RPMI8226 (cell line): ENCODE data around the gene SLC17A9.
A peak's percentile ranks its signal among the peaks of the same experiment; 100 is the strongest.

Experiments
- DNase-seq: peaks from one replicate; pipeline ENCODE4 v3.0.0-alpha.2; 2015

SLC17A9 gene

DNA sequence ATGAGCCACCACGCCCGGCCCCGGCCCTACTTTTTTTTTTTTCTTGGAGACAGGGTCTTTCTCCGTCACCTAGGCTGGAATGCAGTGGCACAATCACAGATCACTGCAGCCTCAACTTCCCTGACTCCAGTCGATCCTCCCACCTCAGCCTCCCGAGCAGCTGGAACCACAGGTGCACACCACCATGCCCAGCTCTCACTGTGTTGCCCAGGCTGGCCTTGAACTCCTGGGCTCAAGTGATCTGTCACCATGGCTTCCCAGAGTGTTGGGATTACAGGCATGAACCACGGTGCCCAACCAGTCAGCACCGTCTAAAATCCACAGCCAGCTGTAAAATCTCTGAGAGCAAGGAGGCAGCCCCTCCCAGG is 17.4 kb downstream of the SLC17A9 start:
- DNase-seq: no peak

GRCh38 chr20:62970307-62971210 is 18.1 kb downstream of the SLC17A9 start:
- no peak for DNase-seq

- DNase-seq: no peak
These were observed 18.9 kb downstream of the SLC17A9 start for GRCh38 chr20:62971211-62971949.

DNA sequence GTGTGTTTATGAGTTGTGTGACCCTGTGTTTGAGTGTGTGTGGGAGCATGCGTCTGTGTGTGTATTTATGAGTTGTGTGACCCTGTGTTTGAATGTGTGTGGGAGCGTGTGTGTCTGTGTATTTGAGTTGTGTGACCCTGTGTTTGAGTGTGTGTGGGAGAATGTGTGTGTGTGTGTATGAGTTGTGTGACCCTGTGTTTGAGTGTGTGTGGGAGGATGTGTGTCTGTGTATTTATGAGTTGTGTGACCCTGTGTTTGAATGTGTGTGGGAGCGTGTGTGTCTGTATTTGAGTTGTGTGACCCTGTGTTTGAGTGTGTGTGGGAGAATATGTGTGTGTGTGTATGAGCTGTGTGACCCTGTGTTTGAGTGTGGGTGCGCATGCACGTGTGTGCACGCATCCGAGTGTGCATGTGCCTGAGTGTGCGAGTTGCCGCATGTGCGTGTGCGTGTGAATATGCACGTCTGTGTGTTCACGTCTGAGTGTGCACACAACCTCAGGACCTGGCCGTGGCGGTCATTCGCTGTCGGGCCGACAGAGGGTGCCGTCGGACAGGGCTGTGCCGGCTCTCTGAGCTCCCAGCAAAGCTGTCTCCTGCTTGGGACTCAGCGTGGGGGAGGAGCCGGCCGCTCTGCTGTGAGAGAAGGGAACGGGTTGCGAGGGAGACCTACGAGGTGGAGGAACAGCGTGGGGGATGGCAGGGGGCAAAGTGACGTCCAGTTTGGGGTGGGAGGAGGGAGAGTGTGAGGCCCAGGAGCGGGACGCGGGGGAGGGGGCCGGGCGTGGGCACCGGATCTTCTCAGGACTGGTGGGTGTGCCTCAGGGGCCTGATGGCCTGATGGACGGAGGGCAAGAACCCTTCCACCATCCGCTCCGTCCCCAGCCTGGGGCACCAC is 19.7 kb downstream of the SLC17A9 start:
- DNase-seq: peak; percentile 88

DNA sequence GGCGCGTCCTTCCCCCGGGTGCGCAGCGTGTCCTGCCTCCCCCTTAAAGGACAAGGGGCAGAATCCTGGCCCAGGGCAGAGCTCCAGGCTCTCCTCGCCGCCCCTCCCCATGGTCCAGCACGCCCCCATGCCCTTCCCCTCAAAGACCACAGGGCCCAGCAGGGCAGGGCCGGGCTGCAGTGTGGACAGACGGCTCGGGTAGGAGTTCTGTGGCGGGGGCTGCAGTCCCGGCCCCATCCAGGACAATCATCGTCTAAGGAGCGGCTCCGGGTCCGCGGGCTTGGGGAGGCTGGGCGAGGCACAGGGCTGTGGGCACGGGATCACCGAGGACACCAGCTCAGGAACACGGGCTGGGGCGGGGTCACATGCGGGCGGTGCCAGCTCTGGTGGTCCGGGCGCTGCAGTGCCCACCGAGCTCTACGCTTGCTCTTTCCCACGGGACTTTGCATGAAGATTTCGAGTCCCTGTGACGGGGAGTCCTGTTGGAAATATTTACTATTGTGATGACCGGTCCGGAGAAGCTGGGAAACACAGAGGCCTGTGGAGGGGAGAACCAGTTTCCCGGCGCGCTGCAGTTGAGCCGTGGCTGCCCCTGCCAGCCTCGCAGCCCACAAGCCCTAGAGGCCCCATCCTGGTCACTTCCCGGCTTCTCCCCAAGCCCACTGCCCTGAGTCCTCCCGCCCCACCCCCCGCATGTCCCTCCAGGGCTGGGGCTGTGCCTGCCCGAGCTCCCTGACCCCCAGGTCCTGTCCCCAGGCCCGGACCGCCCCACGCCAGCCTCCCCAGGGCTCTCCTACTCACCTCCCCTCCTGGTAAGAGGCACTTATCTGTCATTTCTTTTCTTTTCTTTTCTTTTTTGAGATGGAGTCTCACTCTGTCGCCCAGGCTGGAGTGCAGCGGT is 20.6 kb downstream of the SLC17A9 start:
- DNase-seq: no peak

DNA sequence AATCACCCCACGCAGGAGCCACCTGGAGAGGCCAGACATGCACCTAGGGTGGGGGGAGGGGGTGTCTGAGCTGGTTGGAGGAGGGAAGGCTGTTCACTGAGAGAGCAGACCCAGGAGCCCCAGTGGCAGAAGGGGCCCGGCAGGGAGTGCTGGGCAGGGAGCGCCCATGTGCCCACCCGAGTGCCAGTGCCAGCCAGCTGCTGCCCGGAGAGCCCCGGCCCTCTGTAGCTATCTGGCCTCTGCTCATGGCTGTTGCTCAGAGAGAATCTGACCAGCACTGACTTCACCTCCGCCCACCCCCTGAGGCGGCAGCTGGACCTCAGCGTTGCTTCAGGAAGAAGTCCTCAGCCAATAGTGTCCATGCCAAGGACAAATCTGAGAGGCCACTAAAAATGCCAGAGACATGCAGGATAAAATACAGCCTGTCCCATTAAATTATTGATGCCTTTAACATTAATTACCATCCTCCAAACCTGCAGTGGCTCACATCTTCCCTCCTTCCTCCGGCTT is 22.8 kb downstream of the SLC17A9 start:
- no peak for DNase-seq

- DNase-seq: no peak
These were observed 23.5 kb downstream of the SLC17A9 start for GRCh38 chr20:62975812-62976508.

GRCh38 chr20:62976886-62977285 is 24.4 kb downstream of the SLC17A9 start:
- DNase-seq: no peak

- peak; percentile 93 for DNase-seq
These were observed 25.4 kb downstream of the SLC17A9 start for GRCh38 chr20:62977613-62978560.

- DNase-seq: peak; percentile 24
These were observed 26.0 kb downstream of the SLC17A9 start for GRCh38 chr20:62978561-62978943.

- no peak for DNase-seq
These were observed 26.8 kb downstream of the SLC17A9 start for GRCh38 chr20:62979310-62979709.

DNA sequence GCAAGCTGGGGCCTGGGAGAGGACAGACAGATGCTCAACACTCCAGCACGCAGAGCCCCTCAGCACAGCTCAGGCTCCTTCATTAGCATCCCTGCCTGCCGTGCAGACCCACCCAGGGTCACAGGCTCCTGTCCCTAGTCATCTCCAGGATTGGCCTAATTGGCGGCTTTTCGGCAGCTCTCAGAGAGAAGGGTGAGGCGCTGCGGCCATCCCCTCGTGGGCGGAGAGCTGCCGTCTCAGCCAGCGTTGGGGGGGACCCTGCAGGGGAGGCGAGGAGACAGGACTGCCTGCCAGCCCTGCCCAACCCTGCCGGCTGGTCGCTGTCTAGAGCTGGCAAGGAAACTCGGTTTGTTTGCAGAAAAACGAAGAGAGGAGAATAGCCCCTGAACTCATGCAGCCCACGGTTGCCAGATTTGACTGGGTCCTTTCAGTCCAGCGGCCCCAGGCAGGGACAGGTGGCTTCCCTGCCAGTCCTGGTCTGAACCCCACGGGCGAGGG is 27.4 kb downstream of the SLC17A9 start:
- no peak for DNase-seq

- DNase-seq: no peak
These were observed 28.0 kb downstream of the SLC17A9 start for GRCh38 chr20:62980380-62980960.

- DNase-seq: peak; percentile 65
These were observed 28.5 kb downstream of the SLC17A9 start for GRCh38 chr20:62980970-62981369.

DNA sequence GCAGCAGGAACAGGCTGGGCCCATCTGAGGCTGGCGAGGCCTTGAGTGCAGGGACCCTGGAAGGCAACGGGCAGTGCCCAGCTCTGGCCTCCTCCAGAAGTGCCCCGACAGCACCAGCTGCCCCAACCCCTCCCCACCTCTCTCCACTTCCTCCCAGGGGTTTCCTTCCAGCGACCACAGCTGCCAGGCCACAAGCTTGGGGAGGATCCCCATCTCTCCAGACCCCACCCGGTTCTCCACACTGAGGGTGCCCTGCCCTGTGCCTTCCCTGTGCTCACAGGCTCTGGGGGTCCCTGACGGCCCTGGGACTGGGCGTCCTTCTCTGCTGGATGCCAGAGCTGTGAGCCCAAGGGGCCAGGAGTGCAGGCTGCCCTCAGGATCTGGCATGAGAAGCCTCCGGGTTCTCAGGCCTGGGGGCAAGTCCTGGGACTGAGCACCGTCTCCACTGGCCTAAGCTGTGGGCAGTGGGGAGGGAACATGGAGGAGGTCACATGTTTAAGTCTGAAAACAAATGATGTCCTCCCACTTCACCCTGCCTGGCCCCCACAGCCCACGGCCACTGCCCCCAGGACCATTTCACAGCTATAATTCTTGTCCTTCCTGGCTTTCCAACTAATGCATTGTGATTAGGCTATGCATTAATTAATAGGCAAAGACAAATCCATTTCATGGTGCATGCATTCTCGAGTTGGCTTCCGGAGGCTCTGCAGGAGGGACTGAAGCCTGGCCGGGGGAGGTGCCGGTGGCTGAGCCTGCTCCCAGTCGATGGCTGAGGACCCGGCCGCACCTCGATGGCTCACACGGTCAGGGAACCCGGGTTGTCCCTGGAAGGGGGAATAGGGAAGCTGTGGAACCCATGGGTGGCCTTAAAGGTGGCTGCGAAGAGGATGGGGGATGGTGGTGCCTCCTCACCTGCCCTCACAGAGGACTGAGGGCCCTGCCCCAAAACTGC is 29.9 kb downstream of the SLC17A9 start:
- no peak for DNase-seq

- no peak for DNase-seq
These were observed 30.7 kb downstream of the SLC17A9 start for GRCh38 chr20:62983210-62983609.

GRCh38 chr20:62984666-62985443 is 32.3 kb downstream of the SLC17A9 start:
- peak; percentile 86 for DNase-seq
